HG03457 (cell line): ENCODE measurements around the gene PPM1L.

Source experiments
- ATAC-seq: cut with Tn5 transposase; IDR thresholded peaks from one replicate; pipeline ENCODE4 v1.9.1; 2021; ENCODE audit warnings: moderate number of reproducible peaks; ENCODE audit not compliant: unreplicated experiment

PPM1L gene

DNA sequence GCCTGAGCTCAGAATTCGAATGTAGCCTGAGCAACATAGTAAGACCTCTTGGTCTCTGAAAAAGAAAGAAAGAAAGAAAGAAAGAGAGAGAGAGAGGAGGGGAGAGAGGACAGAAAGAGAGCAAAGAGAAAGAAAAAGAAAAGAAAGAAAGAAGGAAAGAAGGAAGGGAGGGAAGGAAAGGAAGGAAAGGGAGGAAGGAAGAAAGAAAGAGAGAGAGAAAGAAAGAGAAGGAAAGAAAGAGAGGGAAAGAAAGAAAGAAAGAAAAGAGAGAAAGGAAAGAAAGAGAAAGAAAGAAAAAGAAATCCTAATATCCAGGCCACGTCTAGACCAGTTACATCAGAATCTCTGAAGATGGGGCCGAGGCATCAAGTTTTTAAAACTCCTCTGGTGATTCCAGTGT lies 50.7 kb downstream of the PPM1L start:
- ATAC-seq = no peak

DNA sequence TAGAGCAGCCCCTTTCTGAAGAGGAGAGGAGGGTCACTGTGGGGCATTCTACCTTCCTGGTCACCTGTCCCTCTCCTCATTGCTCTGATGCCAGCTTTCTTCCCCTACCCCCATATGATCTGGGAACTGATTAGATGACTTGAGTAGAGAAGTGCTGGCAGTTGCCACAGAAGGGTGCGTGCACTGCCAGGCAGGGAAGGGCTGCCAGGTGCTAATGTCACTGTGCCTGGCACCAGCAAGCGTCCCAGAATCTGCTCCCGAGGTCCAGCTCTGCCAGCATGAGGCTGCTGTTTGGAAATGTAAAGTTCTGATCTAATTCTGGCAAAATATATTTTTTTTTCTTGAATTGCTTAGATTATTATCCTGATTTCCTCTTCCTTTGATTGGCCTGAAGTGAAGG lies 52.8 kb downstream of the PPM1L start:
- ATAC-seq = no peak

DNA sequence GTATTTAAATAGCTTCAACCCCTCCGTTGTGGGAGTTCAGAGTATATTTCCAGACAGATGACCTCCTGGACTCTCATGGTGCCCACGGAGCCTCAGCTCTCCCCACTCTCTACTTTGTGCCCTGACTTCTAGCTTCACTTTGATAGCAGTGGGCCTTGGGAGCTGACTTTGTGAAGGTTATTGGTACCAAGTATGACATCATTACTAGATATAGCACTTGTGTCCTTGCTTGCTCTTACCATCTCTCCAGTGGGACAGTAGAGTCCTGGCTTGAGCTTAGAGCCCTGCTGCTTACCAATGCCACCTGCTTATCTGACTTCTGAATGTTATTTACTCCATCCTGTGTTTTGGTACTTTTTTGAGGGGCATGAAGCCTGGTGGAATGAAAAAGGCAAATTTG lies 53.4 kb downstream of the PPM1L start:
- ATAC-seq = no peak

DNA sequence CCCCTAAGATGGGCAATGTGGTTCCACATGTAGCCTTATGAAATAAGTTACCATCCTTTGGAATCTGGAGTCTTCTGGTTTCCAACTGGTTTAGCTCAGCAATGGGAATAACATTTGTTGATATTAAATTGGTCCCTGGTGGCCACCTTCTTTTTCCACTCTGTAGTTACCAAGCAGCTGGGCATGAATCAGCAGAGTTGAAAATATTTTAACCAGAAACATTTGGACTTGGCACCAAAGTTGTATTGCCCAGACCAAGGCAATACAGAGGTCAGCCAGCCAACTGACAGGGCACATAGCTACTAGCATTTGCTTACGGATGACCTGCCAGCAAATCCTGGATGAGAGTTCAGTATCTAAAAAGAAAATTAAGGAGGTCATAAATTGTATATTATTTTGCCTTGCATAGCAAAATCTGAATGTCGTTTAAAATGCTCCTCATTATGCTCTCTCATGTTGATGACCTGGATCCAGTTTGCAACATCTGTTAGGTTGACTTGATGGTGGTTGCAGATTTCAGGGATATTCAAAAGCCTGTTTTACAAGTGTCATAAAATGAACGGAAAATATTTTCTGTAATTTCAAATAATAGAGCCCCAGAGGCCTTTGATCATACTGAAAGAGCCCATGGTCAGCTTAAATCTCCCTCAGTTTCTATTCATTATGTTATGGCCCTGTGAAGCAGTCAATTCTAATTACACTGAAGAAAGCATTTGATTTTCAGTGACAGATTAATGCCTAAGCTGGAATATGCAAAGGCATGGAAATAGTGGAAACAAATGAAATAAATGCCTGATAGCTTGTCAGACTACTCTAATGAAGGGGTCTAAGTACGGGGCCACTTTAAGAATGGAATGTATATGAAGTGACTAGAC lies 54.6 kb downstream of the PPM1L start:
- ATAC-seq = no peak

DNA sequence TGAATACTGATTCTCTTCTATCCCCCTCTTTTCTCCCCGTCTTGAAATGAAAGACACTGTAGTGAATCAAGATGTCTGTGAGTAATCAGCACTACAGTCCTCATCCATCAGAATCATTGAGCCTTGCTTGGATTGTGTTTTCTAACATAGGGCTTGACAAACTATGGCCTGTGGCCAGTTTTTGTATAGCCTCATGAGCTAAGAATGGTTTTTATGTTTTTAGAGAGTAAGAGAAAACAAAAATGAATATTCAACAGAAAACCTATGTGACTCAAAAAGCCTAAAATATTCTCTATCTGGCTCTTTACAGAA lies 55.2 kb downstream of the PPM1L start:
- no peak for ATAC-seq

DNA sequence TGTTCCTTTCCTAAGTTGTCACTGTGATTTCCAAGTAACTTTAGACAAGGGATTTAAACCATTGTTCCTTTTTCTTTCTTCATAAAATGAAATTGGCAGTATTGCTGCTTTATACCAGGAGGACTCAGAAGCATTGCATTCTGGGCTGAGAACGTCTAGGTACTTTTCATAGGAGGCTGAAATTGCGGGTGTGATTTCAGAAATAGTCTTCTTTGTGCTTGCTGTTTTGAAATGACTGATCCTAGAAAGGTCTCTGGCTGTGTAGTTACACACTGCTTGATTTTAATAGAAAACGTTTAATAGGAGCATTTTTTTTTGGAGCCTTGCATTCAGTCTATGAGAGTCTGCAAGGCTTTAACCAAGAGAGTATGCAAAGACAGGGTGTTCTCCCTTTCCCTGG lies 56.3 kb downstream of the PPM1L start:
- no peak for ATAC-seq

DNA sequence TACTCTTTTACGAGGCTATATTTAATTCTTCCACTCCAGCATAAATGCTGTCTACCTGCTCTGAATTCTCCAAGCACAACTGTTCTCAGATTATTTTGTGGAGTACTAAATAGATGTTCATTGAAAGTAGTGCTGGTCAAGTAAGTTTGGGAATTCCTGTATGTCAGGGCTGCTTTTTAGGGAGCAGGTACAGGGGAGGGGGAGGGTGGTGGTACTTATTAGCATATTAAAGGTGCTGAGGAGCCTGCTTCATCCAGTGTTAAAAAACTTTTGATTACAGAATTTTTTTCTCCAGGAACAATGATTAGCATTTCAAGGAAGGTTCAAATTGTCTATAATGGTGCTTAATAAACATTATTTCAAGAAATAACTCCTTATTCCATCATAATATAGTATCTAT lies 59.2 kb downstream of the PPM1L start:
- no peak for ATAC-seq

DNA sequence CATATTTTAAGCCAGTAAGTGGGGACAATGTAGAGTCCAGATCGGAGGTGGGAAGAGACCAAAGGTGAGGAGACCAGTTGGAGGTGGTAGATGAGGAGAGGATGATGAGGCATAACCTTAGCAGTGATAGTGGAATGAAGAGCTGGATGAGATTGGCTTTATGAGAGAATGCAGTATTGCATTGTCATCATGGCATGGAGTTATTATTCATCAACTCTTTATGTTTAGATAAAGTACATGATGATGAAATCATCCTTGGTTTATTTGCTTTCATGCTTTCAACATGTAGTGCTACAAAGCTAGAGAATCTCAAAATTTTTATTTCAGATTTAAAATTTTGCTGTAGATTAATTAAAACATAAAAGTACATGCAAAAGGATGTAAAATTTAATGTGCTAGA lies 64.0 kb downstream of the PPM1L start:
- ATAC-seq = no peak

DNA sequence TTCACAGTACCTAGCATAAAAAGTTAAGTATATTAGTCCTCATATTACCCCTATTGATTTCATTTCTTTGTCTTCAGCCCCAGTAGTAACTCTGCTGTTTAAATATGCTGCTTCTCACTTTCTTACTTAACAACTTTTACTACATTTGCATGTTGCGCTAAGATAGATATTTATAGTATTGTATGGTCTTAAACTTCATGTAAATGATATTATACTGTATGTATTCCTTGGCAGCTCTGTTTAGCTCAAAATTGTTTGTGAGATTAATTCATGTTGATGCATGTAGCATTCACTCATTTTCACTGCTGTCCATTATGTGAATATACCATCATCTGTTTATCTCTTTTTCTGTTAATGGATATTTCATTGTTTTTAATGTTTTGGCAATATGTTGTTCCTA lies 64.4 kb downstream of the PPM1L start:
- no peak for ATAC-seq

DNA sequence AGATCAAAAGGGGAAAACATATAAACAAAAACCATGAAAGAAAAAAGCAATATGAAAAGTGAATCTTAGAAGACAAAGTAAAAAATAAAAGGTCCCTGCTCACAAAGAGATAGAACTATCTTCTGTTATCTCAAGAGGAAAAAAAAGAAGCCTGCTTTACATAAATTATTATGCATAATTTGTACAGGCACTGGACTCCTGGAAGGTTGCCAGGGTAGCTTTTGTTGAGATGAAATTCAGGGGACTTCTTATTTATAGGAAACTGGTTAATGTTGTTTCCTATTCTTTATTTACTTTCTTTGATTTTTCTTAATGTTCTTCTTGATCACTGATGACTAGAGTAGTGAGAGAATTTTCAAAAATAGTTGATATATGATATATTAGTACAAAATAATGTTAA lies 66.9 kb downstream of the PPM1L start:
- no peak for ATAC-seq

DNA sequence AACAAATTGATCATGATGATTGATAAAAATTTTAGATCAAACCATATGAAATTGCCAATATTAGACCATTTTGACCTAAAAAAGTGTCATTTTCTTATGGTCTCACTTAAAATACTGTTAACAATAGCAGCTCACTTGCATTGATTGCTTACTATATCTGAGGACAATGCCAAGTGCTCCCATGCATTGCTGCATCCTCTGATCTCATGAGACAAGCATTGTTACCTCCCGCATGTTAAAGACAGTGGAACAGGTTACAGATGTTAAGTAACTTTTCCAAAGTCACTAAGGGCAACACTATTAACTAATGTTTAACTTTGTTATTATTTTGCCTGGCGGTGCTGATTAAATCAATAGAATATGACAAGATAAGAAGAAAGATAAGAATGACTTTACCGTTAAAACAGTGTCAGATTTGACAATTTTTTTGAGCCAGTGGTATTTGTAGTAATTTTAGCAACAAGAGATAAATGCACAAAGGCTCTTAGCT lies 69.3 kb downstream of the PPM1L start:
- no peak for ATAC-seq

DNA sequence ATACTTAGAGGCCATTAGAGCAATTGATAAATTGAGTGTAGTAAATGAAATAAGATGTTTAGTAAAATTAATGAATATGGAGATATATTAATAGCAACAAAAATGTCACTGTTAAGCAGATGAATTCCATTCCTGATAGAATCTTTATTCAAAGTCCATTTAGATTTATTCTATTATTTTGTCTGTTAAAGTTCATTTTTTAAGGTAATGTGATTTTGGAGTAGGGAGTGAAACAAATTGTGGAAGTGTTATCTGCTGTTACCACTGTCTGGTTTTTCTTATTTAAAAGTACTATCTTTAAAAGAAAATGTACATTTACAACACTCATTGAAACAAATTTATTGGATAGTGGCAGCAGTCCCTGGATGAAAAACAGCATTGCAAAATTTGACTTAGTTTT lies 70.4 kb downstream of the PPM1L start:
- ATAC-seq = no peak

DNA sequence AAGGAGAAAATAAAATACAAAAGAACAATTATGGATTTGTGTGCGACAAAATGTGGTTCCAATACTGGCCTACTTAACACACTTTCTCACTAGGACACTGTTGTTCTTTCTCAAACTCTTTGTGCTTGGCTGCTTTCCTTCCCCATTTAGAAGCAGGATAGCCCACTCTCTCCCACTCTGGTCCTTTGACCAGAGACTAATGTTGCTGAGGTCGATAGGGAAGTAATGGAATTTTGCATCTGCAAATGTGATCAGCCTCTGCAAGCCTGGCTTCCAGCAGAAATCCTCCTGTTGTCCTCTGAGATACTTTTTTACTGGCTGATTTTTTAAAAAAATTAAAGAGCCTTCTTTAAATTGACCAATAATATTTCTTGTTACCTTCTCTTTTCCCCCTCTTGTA lies 71.0 kb downstream of the PPM1L start:
- ATAC-seq = no peak

DNA sequence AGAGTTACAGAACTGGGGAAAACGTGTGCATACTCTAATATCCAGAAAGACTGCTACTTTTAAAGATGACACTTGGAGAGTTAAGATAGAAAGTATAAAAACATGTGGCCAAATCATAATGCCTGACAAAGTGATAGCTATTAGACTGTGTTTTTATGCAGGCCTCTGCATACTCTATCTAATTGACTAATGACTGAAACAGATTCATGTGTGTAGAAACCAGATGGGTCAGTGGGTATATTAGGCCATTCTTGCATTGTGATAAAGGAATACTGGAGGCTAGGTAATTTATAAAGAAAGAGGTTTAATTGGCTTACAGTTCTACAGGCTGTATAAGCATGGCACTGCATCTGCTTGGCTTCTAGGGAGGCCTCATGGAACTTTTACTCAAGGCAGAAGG lies 71.5 kb downstream of the PPM1L start:
- ATAC-seq = no peak

DNA sequence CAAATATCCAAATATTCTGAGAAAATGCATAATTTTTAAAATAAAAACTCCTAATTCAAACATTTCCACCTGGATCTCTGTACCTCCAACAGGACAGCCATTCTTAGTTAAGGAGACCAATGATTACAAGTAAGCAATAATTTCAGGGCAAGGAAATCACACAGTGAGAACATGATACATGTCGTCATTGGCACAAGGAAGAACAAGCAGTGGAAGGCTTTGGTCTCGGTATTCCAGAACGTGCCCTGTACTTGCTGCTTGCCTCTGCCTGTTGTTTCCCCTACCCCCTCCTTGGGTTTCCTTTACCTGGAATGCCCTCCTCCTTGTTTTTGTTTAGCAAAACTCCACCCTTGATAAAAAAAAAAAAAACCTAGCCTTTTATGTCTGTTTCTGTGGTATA lies 72.8 kb downstream of the PPM1L start:
- no peak for ATAC-seq

DNA sequence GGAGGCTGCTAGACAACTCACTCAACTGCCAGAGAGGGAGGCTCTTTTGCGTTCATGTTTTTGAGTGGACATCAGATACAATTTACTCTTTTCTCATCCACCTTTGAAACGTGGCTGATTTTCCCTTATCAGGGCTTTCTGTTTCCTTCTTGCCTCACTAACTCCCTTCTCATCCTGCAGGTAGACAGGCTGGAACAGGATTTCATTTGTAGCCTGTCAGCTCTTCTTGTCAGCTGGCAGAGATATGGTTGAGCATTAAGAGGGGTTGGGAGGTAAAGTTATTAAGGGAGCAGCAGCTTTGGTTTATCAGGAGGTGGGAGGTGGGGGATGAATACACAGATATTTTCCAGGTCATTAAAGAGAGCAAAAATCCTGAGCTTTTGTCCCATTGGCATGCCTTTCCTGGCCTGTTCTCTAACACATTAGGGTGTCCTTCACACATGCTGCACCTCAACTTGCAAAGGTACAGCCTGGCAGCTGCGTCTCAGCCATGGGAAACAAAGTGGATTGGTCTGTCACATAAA lies 73.5 kb downstream of the PPM1L start:
- no peak for ATAC-seq

DNA sequence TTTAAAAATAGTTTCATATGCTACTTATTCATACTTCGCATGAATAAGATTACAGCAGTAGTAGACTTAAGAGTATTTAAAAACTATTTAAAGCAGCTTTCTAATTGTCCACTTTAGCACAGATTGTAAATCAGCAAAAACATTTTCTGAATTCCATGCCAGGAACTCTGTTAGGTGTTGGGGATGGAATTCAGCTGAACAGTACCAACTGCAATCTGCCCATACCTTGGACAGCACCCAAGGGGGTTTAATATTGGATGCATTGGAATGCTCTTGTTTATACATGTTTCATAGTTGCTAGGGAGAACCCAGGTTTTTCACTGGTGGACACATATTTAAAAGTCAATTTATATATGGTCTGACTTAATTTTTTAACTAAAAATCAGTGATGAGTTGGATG lies 74.8 kb downstream of the PPM1L start:
- no peak for ATAC-seq

DNA sequence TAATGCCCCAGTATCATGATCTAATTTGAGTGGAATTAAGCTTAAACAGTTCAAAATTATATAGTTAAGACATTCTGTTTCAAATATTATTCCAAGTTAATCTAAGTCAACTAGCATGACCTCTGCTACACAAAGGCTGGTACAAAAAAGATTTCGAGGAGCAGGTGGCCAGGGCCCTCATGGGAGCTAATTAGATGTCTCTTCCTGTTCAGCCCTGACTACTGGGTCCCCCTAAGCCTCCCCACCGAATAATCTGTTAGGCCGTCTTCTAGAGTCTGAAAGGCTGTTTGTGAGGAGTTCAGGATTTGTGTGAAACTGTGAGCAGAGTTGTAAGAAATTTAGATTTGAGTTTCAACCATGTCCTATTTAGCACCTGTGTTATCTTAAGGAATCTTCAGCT lies 75.4 kb downstream of the PPM1L start:
- no peak for ATAC-seq

DNA sequence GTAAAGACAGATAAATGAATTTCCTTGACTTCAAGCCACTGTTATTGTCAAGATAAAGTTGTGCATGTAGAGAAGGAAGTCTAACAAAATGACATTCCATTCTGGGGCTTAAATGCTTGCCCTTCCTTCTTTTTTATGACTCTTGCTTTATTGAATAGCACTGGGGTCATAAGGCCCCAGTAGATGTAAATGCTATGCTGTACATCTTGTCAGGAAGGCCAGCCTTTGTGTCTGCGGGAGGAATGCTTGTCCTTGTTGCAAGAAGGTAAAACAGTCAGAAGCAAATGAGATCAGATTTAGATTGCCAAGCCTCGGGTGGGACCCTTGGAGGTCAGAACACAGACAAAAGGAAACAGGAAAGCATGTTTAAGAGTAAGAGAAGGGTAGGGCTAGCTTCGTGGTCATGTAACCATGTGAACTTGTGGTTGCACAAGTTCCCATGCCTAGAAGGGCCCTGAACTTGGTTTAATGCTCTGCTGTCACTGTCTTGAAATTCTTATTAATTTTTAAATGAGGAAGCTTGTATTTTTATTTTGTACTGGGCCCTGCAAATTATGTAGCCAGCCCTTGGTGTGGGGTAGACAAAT lies 81.5 kb downstream of the PPM1L start:
- ATAC-seq = no peak

DNA sequence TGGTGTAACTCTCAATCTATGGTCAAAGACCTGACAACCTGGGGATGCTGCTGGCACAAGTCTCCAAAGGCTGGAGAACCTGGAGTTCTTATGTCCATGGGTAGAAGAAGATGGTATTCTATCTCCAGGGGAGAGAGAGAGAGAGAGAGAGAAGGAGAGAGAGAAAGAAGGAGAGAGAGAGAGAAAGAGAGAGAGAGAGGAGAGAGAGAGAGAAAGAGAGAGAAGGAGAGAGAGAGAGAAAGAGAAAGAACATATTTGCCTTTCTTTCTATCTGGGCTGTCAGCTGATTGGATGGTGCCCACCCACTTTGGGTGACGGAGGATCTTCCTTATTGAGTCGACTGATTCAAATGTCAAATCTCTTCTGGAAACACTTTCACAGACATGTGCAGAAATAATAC lies 84.6 kb downstream of the PPM1L start:
- no peak for ATAC-seq

DNA sequence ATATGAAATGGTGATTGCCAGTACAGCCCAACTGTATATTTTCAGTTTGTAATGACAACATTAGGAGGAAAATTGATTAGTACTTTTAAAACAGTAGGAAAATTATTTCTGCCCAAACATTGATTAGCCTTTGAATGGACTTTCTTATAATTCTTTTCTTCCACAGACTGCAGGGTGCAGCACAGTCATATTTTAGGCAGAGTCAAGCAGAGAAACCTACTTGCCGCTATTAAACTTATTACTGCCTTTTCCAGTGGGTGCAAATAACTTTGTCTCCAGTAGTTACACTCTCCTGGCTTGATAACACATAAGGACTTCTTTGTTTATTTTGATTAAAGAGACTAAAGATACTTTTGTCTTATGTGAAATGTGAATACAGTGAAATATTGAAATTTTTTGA lies 85.4 kb downstream of the PPM1L start:
- ATAC-seq = no peak
